ENCODE results near the gene EXOC3L1.

EXOC3L1 gene

GRCh38 chr16:67147437-67148140, 42.3 kb downstream of the EXOC3L1 start:
- DNase-seq (ENCODE audit: low read depth in 2 of 2) = no peak

GRCh38 chr16:67146523-67147357, 43.2 kb downstream of the EXOC3L1 start:
- no peak for DNase-seq (ENCODE audit: low read depth in 2 of 2)

- DNase-seq (ENCODE audit: low read depth in 2 of 2) = no peak
Measured at GRCh38 chr16:67145746-67146145, 44.2 kb downstream of the EXOC3L1 start.

- no peak for DNase-seq (ENCODE audit: low read depth in 2 of 2)
Measured at GRCh38 chr16:67144943-67145342, 45.0 kb downstream of the EXOC3L1 start.

GRCh38 chr16:67142342-67142741, 47.6 kb downstream of the EXOC3L1 start:
- no peak for DNase-seq (ENCODE audit: low read depth in 2 of 2)

GRCh38 chr16:67141391-67141790, 48.5 kb downstream of the EXOC3L1 start:
- no peak for DNase-seq (ENCODE audit: low read depth in 2 of 2)

- DNase-seq (ENCODE audit: low read depth in 2 of 2) = no peak
Measured at GRCh38 chr16:67137605-67138004, 52.3 kb downstream of the EXOC3L1 start.
